Lower leg skin (tissue), 3 donors: ENCODE measurements around the gene PLEKHG4B.

Experiments
- CTCF ChIP-seq, 3 donors: fragments of 450-650 bp; IDR thresholded peaks; one replicate each; pipeline ENCODE4 v1.5.1; 2016; ENCODE audit warnings: antibody characterized with exemption in 3 of 3, mild to moderate bottlenecking in 3 of 3, moderate library complexity in 2 of 3
- POLR2A ChIP-seq, 2 donors: fragments of 450-650 bp; IDR thresholded peaks; one replicate each; pipeline ENCODE4 v1.6.1; 2016 to 2017; ENCODE audit warnings: antibody characterized with exemption in 2 of 2, mild to moderate bottlenecking in 1 of 2, moderate library complexity in 1 of 2

GRCh38 chr5:194102-194501 lies 102.1 kb downstream of the PLEKHG4B start:
- TF ChIP-seq CTCF (IDR thresholded peaks at IDR 0.05): no peak
- no peak for TF ChIP-seq POLR2A (IDR thresholded peaks at IDR 0.05)
